ENCODE measurements around the gene MYL11.
"Not testable (repeated sequence)": the region's sequence is repeated elsewhere in the genome, so short reads cannot be mapped to it uniquely, and the experiment has no call there.

Gene MYL11

GRCh38 chr16:30395992-30396585 lies 21.5 kb downstream of the MYL11 start:
- DNase-seq (ENCODE audit: low read depth in 2 of 2) = no peak

- DNase-seq (ENCODE audit: low read depth in 2 of 2) = not testable (repeated sequence)
These were observed 22.0 kb downstream of the MYL11 start for GRCh38 chr16:30396627-30397026.

GRCh38 chr16:30397056-30397455 lies 22.5 kb downstream of the MYL11 start:
- DNase-seq (ENCODE audit: low read depth in 2 of 2) = no peak

GRCh38 chr16:30397776-30398660 lies 23.4 kb downstream of the MYL11 start:
- no peak for DNase-seq (ENCODE audit: low read depth in 2 of 2)

- no peak for DNase-seq (ENCODE audit: low read depth in 2 of 2)
These were observed 24.2 kb downstream of the MYL11 start for GRCh38 chr16:30398661-30399434.

GRCh38 chr16:30399435-30400186 lies 25.0 kb downstream of the MYL11 start:
- DNase-seq (ENCODE audit: low read depth in 2 of 2) = no peak

GRCh38 chr16:30401768-30402425 lies 27.3 kb downstream of the MYL11 start:
- no peak for DNase-seq (ENCODE audit: low read depth in 2 of 2)

- DNase-seq (ENCODE audit: low read depth in 2 of 2) = no peak
These were observed 32.1 kb downstream of the MYL11 start for GRCh38 chr16:30406795-30407101.

GRCh38 chr16:30407102-30407803 lies 32.7 kb downstream of the MYL11 start, which contains the start of gene ZNF771:
Gene ZNF771 (plus strand): TSS chr16:30407606. CDS start chr16:30408054, 448 bp downstream.
- DNase-seq (ENCODE audit: low read depth in 2 of 2) = peak; percentile 67 to 68

- no peak for DNase-seq (ENCODE audit: low read depth in 2 of 2)
These were observed 33.4 kb downstream of the MYL11 start for GRCh38 chr16:30407804-30408534.

- DNase-seq (ENCODE audit: low read depth in 2 of 2) = peak; percentile 44 to 61
These were observed 34.8 kb downstream of the MYL11 start for GRCh38 chr16:30409125-30410060.

- no peak for DNase-seq (ENCODE audit: low read depth in 2 of 2)
These were observed 38.7 kb downstream of the MYL11 start for GRCh38 chr16:30413112-30413806.

GRCh38 chr16:30414159-30414558 lies 39.6 kb downstream of the MYL11 start:
- DNase-seq (ENCODE audit: low read depth in 2 of 2) = no peak

GRCh38 chr16:30416047-30416603 lies 41.5 kb downstream of the MYL11 start:
- no peak for DNase-seq (ENCODE audit: low read depth in 2 of 2)

GRCh38 chr16:30416624-30417528 lies 42.3 kb downstream of the MYL11 start:
- no peak for DNase-seq (ENCODE audit: low read depth in 2 of 2)

- peak; percentile 69 to 72 for DNase-seq (ENCODE audit: low read depth in 2 of 2)
These were observed 43.1 kb downstream of the MYL11 start for GRCh38 chr16:30417529-30418349.
